VCaP (cell line): ENCODE measurements around the gene TRAIP.
A peak's percentile ranks its signal among the peaks of the same experiment; 100 is the strongest.
"Not testable (repeated sequence)": the region's sequence is repeated elsewhere in the genome, so short reads cannot be mapped to it uniquely, and the experiment has no call there.

Source experiments
- H3K27ac ChIP-seq: fragments of 450-650 bp; 2 replicates; pipeline ENCODE4 v1.5.1; 2017
- TF ChIP-seq, protein P1 (sequence below): fragments of 450-650 bp; conservative IDR thresholded peaks from 2 replicates; pipeline ENCODE4 v1.5.1; 2017; ENCODE audit warnings: mild to moderate bottlenecking, moderate library complexity

The TRAIP gene

DNA sequence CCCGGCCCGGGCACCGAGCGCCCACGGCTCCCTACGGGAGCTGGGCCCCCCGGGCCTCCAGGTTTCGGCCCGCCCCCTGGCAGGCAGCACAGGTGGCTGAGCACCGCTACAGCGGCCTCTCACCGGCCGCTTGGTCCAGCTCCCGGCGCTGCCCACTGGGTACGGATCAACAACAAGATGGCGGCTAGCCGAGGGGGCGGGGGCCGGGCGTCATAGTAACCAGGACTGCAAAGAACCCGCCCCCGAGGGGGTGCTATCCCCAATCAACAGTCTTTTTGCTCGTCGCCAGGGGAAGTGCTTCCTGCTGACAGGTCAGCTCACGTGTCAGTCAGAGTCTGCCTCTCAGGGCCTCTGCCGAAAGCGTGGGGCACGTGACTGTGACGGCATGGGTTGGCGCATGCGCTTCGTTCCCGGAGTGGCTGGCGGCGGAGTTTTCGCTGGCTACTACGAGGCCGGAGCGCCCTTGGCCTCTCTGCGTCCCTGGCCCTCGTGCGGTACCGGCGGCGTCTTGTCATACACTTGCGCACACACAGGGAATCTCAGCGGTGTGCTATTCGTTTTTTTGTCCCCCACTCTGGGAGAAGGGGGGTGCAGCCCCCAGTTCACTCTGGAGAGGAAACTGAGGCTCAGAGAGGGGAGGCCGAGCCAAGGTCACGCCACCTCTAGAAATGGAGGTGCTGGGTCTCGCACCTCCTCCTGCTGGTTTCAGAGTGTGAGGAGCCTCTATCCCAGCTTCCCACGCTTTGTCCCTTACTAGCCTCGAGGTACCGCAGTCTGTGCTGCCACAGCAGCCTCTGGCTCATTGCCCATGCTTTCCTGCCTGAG, 69.8 kb downstream of the TRAIP start, which contains the start of gene IP6K1:
Gene IP6K1, minus strand, starts transcription at position 186 of the 825 bp plus-strand sequence. CDS start 38,502 bp downstream, outside the sequence.
- peak within 1 kb of the TSS; percentile 95 for H3K27ac ChIP-seq
- TF ChIP-seq, protein P1, sequence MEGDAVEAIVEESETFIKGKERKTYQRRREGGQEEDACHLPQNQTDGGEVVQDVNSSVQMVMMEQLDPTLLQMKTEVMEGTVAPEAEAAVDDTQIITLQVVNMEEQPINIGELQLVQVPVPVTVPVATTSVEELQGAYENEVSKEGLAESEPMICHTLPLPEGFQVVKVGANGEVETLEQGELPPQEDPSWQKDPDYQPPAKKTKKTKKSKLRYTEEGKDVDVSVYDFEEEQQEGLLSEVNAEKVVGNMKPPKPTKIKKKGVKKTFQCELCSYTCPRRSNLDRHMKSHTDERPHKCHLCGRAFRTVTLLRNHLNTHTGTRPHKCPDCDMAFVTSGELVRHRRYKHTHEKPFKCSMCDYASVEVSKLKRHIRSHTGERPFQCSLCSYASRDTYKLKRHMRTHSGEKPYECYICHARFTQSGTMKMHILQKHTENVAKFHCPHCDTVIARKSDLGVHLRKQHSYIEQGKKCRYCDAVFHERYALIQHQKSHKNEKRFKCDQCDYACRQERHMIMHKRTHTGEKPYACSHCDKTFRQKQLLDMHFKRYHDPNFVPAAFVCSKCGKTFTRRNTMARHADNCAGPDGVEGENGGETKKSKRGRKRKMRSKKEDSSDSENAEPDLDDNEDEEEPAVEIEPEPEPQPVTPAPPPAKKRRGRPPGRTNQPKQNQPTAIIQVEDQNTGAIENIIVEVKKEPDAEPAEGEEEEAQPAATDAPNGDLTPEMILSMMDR = no peak

DNA sequence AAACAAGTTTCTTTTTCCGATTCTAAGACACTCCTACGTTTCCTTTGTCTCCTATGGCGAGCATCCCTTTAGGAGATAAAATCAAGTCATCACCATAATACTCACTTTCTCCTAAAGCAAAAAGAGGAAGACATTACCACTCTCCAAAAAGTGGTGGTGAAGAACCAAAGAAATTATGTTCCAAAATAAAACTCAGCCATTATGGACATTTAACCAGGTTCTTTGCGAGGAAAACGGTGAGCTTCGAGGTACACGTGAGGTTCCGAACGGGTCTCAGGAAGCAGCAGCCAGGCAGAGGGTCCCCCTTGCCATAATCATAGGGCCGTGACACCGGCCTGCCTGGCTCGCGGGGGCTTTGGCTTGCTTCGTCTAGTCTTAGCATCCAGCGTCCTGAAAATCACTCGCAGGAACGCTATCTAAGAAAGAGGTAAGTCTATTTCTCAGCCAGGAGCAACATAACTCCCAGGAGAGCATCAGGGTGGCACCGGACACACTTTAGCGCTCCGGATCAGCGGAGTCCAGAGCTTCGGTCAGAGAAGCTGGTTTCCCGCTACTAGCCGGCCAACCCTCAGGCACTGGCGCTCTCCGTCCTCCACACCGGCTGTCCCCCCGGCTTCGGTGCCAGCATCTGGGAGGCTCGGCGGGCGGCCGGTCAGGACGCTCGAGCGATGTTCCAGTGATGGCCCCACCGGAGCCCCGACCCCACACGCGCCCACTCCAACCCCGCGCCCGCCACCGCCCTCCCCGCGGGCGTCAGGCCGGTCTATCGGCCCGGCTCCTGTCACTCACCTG, 70.6 kb downstream of the TRAIP start:
- peak overlapping the region; percentile 95 for H3K27ac ChIP-seq

DNA sequence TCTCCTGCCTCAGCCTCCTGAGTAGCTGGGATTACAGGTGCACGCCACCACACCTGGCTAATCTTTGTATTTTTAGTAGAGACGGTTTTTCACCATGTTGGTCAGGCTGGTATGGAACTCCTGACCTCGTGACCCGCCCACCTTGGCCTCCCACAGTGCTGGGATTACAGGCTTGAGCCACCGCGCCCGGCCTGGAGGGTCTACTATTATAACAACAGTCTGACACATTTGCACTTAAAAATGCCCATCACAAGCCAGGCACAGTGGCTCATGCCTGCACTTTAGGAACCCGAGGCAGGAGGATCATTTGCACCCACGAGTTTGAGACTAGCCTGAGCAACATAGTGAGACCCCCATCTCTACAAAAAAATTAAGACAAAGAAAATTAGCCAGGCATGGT, 74.1 kb downstream of the TRAIP start:
- not testable (repeated sequence) for H3K27ac ChIP-seq

More for the DNA sequence above, 70.6 kb downstream of the TRAIP start:
- TF ChIP-seq, protein P1 = no peak

DNA sequence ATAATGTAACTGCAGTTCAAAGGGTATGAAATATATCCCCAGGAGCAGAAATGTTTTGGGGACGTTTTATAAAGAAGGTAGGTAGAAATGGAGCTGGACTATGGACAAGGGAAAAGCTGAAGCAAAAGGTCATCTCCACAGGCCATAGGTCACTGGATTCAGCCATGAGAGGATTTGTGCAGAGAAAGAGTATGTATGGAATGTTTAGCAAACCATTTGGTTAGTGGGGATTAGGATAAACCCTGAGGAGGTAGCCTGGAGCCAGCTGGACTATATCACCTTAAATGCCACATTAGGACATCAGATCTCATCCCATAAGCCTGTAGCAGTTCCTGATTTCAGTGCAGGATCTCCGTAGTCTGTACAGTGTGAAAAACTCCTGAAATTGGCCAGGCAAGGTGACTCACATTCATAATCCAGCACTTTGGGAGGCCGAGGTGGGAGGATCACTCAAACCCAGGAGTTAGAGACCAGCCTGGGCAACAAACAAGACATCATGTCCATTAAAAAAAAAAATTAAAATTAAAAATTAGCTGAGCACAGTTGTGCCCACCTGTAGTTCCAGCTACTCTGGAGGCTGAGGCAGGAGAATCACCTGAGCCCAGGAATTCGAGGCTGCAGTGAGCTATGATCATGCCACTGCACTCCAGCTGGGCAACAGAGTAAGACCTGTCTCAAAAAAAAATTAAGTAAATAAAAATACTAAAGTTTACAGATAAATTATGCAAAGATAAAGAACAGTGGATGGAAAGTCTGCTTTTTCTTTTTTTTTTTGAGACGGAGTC, 74.8 kb downstream of the TRAIP start:
- H3K27ac ChIP-seq = peak overlapping the region; percentile 33
- TF ChIP-seq, protein P1 = no peak

DNA sequence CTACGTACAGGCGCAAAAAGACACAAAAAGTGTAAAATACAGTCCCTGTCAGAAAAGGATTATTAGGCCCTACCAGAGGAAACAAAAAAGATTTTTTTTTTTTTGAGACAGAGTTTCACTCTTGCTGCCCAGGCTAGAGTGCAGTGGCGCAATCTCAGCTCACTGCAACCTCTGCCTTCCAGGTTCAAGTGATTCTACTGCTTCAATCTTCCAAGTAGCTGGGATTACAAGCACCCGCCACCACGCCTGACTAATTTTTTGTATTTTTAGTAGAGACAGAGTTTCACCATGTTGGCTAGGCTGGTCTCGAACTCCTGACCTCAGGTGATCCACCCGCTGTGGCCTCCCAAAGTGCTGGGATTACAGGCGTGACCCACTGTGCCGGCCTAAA, 75.4 kb downstream of the TRAIP start:
- H3K27ac ChIP-seq = peak overlapping the region; percentile 33

DNA sequence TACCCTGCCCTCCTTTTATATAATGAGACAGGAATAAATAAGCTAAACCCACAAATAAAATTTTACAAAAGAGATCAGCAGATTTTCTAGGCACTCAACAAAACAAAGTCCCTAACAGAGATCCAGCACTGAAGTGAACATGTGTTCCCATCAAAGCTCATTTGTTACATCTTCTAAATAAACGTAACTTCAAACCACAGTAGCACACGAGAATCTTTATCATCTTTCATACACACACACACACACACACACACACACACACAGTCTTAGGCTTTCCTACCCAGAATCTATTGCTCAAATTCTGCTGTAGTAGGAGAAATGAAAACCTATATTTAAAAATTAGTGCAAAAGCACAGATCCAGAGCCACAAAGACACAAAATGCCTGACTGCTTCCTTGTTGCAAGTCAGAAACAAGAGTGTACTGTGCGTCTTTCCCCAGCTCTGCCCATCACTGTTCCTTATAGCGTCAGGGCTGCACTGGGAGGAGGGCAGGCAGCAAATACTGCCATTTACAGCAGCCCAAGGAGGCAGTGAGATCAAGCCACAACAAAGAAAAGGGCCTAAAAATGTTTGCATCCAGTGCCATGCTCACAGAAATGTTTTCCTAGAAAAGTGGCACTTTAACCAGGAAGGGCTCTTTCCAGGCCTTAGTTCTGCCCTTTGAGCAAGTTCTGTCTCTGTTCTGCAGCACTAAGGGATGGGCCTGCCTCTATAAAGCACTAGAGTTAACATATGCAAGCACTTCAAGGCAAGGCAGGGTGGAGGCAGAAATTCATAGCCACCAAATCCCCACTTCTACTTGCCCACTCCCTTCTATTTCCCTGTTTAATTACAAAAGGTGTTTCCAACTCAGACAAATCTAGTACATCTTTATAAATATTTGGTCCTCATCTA, 76.0 kb downstream of the TRAIP start:
- TF ChIP-seq, protein P1 = no peak
- H3K27ac ChIP-seq = peak overlapping the region; percentile 33

DNA sequence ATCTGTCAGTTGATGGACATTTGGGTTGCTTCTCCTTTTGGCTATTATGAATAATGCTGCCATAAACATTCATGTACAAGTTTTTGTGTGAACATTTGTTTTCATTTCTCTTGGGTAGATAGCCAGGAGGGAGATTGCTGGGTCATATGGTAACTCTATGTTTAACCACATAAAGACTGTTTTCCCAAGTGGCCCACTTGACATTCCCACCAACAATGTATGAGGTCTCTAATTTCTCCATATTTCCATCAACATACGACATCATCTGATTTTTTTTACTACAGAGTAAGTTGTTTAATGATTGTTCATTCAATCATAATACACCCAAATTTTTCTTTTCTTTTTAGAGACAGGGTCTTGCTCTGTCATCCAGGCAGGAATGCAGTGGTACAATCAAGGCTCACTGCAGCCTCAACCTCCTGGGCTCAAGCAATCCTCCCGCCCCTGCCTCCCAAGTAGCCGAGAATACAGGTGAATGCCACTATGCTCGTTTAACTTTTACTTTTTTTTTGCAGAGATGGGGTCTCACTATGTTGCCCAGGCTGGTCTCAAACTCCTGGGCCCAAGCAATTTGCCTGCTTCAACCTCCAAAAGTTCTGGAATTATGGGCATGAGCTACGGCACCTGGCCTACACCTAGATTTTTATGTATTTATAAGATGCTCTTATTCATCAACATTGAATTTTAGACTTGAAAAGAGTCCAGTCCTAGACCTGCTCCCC, 76.8 kb downstream of the TRAIP start:
- H3K27ac ChIP-seq = peak overlapping the region; percentile 33; the same call in 1 of the 2 replicates
- TF ChIP-seq, protein P1 = no peak
